KMS-11 (cell line): ENCODE measurements around the gene PTGR3.
"Not testable (repeated sequence)": the region's sequence is repeated elsewhere in the genome, so short reads cannot be mapped to it uniquely, and the experiment has no call there.

Experiments
- H2AFZ ChIP-seq: fragments of 200-600 bp; sonication (generic); 2 replicates; pipeline ENCODE4 v1.6.1; 2016; ENCODE audit warnings: antibody characterized with exemption, mixed run types, low read depth
- H3K27ac ChIP-seq: fragments of 200-600 bp; sonication (generic); 2 replicates; pipeline ENCODE4 v1.6.1; 2016; ENCODE audit warnings: mild to moderate bottlenecking, mixed run types
- H3K27me3 ChIP-seq: fragments of 200-600 bp; sonication (generic); 2 replicates; pipeline ENCODE4 v1.6.1; 2017; ENCODE audit warnings: mild to moderate bottlenecking, low read depth, mixed run types, moderate library complexity; ENCODE audit not compliant: insufficient read depth
- H3K36me3 ChIP-seq: fragments of 200-600 bp; sonication (generic); 2 replicates; pipeline ENCODE4 v1.6.1; 2017; ENCODE audit warnings: mild to moderate bottlenecking, mixed run types; ENCODE audit not compliant: insufficient read depth
- H3K4me1 ChIP-seq: fragments of 200-600 bp; sonication (generic); 2 replicates; pipeline ENCODE4 v1.6.1; 2016; ENCODE audit warnings: mild to moderate bottlenecking, low read depth, mixed run types; ENCODE audit not compliant: poor library complexity, severe bottlenecking
- H3K4me2 ChIP-seq: fragments of 200-600 bp; sonication (generic); 2 replicates; pipeline ENCODE4 v1.7.0; 2016; ENCODE audit warnings: mild to moderate bottlenecking, mixed run types
- H3K4me3 ChIP-seq: fragments of 200-600 bp; sonication (generic); IDR thresholded peaks from 2 replicates; pipeline ENCODE4 v1.6.1; 2017; ENCODE audit warnings: low read depth, low read length, mixed read lengths; ENCODE audit not compliant: insufficient read depth
- H3K79me2 ChIP-seq: fragments of 200-600 bp; sonication (generic); 2 replicates; pipeline ENCODE4 v1.6.1; 2016; ENCODE audit warnings: low read depth, mixed run types; ENCODE audit not compliant: insufficient read depth
- H3K9ac ChIP-seq: fragments of 200-600 bp; sonication (generic); 2 replicates; pipeline ENCODE4 v1.6.1; 2016; ENCODE audit warnings: mild to moderate bottlenecking, mixed run types
- H4K20me1 ChIP-seq: fragments of 200-600 bp; sonication (generic); 2 replicates; pipeline ENCODE4 v1.6.1; 2016; ENCODE audit warnings: mild to moderate bottlenecking, mixed run types; ENCODE audit not compliant: insufficient read depth
- CTCF ChIP-seq: fragments of 200-600 bp; sonication (generic); conservative IDR thresholded peaks from 2 replicates; pipeline ENCODE4 v1.6.1; 2017; ENCODE audit warnings: low read depth, mild to moderate bottlenecking, antibody characterized with exemption, low read length, moderate library complexity, mixed read lengths

Gene PTGR3

GRCh38 chr18:75198036-75198435 is 10.9 kb downstream of the PTGR3 start:
- H2AFZ ChIP-seq: no peak overlapping the region
- no peak overlapping the region for H3K9ac ChIP-seq
- peaks cover 13% of the 10 kb centered on the region for H3K4me1 ChIP-seq
- no peaks in the 10 kb centered on the region for H3K27me3 ChIP-seq
- peaks cover 12% of the 10 kb centered on the region; the same call in 1 of the 2 replicates for H3K36me3 ChIP-seq
- no peaks in the 10 kb centered on the region for H4K20me1 ChIP-seq
- peaks cover 13% of the 10 kb centered on the region; the same call in 1 of the 2 replicates for H3K79me2 ChIP-seq
- TF ChIP-seq CTCF: no peak
- H3K4me2 ChIP-seq: no peak overlapping the region
- no peak overlapping the region for H3K27ac ChIP-seq
- no peak overlapping the region for H3K4me3 ChIP-seq

GRCh38 chr18:75192899-75193298 is 16.0 kb downstream of the PTGR3 start:
- H3K36me3 ChIP-seq: no peaks in the 10 kb centered on the region
- no peak overlapping the region for H3K27ac ChIP-seq
- H2AFZ ChIP-seq: no peak overlapping the region
- no peak overlapping the region for H3K9ac ChIP-seq
- TF ChIP-seq CTCF: no peak
- no peaks in the 10 kb centered on the region for H3K27me3 ChIP-seq
- H3K79me2 ChIP-seq: no peaks in the 10 kb centered on the region
- no peaks in the 10 kb centered on the region for H3K4me1 ChIP-seq
- H3K4me3 ChIP-seq: no peak overlapping the region
- no peaks in the 10 kb centered on the region for H4K20me1 ChIP-seq
- H3K4me2 ChIP-seq: no peak overlapping the region

GRCh38 chr18:75189696-75190095 is 19.2 kb downstream of the PTGR3 start:
- Histone ChIP-seq H3K9ac (no peak overlapping the region), H2AFZ (no peak overlapping the region), H4K20me1 (no peaks in the 10 kb centered on the region), H3K4me3 (no peak overlapping the region), H3K36me3 (no peaks in the 10 kb centered on the region), H3K4me1 (no peaks in the 10 kb centered on the region), H3K4me2 (no peak overlapping the region), H3K27ac (no peak overlapping the region), H3K27me3 (no peaks in the 10 kb centered on the region), H3K79me2 (no peaks in the 10 kb centered on the region)
- TF ChIP-seq CTCF: no peak

GRCh38 chr18:75187702-75188101 is 21.2 kb downstream of the PTGR3 start:
- not testable (repeated sequence) for H3K79me2 ChIP-seq, H2AFZ ChIP-seq, H3K4me2 ChIP-seq, H3K27ac ChIP-seq, H3K4me1 ChIP-seq, H3K9ac ChIP-seq, H3K27me3 ChIP-seq, H4K20me1 ChIP-seq, H3K4me3 ChIP-seq, H3K36me3 ChIP-seq

- Histone ChIP-seq H3K4me3 (no peak overlapping the region), H3K79me2 (no peaks in the 10 kb centered on the region), H3K9ac (no peak overlapping the region), H4K20me1 (no peaks in the 10 kb centered on the region), H3K27ac (no peak overlapping the region), H3K36me3 (no peaks in the 10 kb centered on the region), H2AFZ (no peak overlapping the region), H3K4me2 (no peak overlapping the region), H3K4me1 (no peaks in the 10 kb centered on the region), H3K27me3 (no peaks in the 10 kb centered on the region)
- no peak for TF ChIP-seq CTCF
Measured at GRCh38 chr18:75185460-75185859, 23.5 kb downstream of the PTGR3 start.
